Neural cell (in vitro differentiated cells): ENCODE measurements around the gene PPP1R10.
A peak's percentile ranks its signal among the peaks of the same experiment; 100 is the strongest.

Source experiments
- CTCF ChIP-seq: fragments of 450-650 bp; IDR thresholded peaks from 2 replicates; pipeline ENCODE4 v1.5.1; 2014; ENCODE audit warnings: antibody characterized with exemption, mild to moderate bottlenecking, moderate library complexity; ENCODE audit not compliant: poor library complexity, severe bottlenecking
- EP300 ChIP-seq: fragments of 450-650 bp; conservative IDR thresholded peaks from 2 replicates; pipeline ENCODE4 v1.6.1; 2014; ENCODE audit warnings: antibody characterized with exemption, mild to moderate bottlenecking, moderate library complexity; ENCODE audit not compliant: poor library complexity, severe bottlenecking
- POLR2AphosphoS5 ChIP-seq: IDR thresholded peaks from 2 replicates; pipeline ENCODE4 v1.6.1; 2012
- RAD21 ChIP-seq: fragments of 450-650 bp; conservative IDR thresholded peaks from 2 replicates; pipeline ENCODE4 v1.6.1; 2014; ENCODE audit warnings: antibody characterized with exemption, mild to moderate bottlenecking, moderate library complexity
- REST ChIP-seq: IDR thresholded peaks from 2 replicates; pipeline ENCODE4 v1.6.1; 2012; ENCODE audit warnings: borderline replicate concordance
- TAF1 ChIP-seq: IDR thresholded peaks from 2 replicates; pipeline ENCODE4 v1.6.1; 2012; ENCODE audit warnings: low read depth

DNA sequence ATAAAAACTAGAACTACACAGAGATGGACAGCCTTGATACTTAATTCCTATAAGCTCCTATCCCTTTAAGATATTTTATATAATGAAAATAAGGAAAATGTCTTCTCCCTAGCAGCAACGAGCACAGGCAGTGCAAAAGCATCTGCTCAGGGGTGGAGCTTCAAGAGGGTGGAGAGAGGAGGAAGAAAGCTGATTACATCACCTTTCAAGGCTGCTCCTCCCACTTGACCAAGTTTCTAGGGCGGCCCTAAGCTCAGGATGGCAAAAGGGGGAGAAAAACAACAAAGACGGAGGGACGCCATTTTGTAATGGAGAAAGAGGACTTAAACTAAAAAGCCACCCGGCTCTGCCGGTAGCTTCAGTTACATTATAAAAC, 2.2 kb downstream of the PPP1R10 start:
- no peak for TF ChIP-seq CTCF
- TF ChIP-seq POLR2AphosphoS5 = peak; percentile 87
- TF ChIP-seq REST = peak; percentile 82
- TF ChIP-seq EP300 = no peak
- no peak for TF ChIP-seq RAD21
- TF ChIP-seq TAF1 = peak; percentile 93
